DMS53 treated with DMSO at 0.1 percent for 48 hours (cell line): Measurements from ENCODE around the gene PARL.
"Not testable (repeated sequence)": the region's sequence is repeated elsewhere in the genome, so short reads cannot be mapped to it uniquely, and the experiment has no call there.

ENCODE experiments used
- DNase-seq: peaks from one replicate; lab custom pipeline; 2025; ENCODE audit not compliant: unreplicated experiment; lab: John Stamatoyannopoulos, UW

The PARL gene

GRCh38 chr3:183906234-183906921, 21.7 kb upstream of the PARL start:
- DNase-seq, result no peak

- DNase-seq, result no peak
Measured at GRCh38 chr3:183904833-183905780, 20.4 kb upstream of the PARL start.

GRCh38 chr3:183898028-183898431, 13.3 kb upstream of the PARL start:
- no peak for DNase-seq

GRCh38 chr3:183897606-183898005, 12.9 kb upstream of the PARL start:
- DNase-seq, result no peak

- DNase-seq, result no peak
Measured at GRCh38 chr3:183896610-183897009, 11.9 kb upstream of the PARL start.

GRCh38 chr3:183896184-183896583, 11.5 kb upstream of the PARL start:
- no peak for DNase-seq

GRCh38 chr3:183895774-183896173, 11.1 kb upstream of the PARL start:
- DNase-seq, result no peak

- peak; percentile 30 for DNase-seq
Measured at GRCh38 chr3:183895296-183895695, 10.6 kb upstream of the PARL start.

- DNase-seq, result no peak
Measured at GRCh38 chr3:183892610-183893214, 8.0 kb upstream of the PARL start.

- no peak for DNase-seq
Measured at GRCh38 chr3:183885766-183886165, 1.1 kb upstream of the PARL start.

- no peak for DNase-seq
Measured at GRCh38 chr3:183884097-183884426, 618 bp downstream of the PARL start.

GRCh38 chr3:183883291-183884096, 1.2 kb downstream of the PARL start:
- DNase-seq, result no peak

- DNase-seq, result no peak
Measured at GRCh38 chr3:183880121-183880520, 4.6 kb downstream of the PARL start.

- DNase-seq, result no peak
Measured at GRCh38 chr3:183879243-183879642, 5.4 kb downstream of the PARL start.

- no peak for DNase-seq
Measured at GRCh38 chr3:183878071-183878470, 6.6 kb downstream of the PARL start.

GRCh38 chr3:183877227-183877626, 7.5 kb downstream of the PARL start:
- not testable (repeated sequence) for DNase-seq

- no peak for DNase-seq
Measured at GRCh38 chr3:183875411-183875810, 9.3 kb downstream of the PARL start.

GRCh38 chr3:183873914-183874313, 10.8 kb downstream of the PARL start:
- DNase-seq, result no peak

- DNase-seq, result no peak
Measured at GRCh38 chr3:183871541-183871940, 13.1 kb downstream of the PARL start.

- DNase-seq, result no peak
Measured at GRCh38 chr3:183870563-183870962, 14.1 kb downstream of the PARL start.

- no peak for DNase-seq
Measured at GRCh38 chr3:183868796-183869195, 15.9 kb downstream of the PARL start.
